Measurements from ENCODE around the gene CNOT11.

Gene CNOT11

DNA sequence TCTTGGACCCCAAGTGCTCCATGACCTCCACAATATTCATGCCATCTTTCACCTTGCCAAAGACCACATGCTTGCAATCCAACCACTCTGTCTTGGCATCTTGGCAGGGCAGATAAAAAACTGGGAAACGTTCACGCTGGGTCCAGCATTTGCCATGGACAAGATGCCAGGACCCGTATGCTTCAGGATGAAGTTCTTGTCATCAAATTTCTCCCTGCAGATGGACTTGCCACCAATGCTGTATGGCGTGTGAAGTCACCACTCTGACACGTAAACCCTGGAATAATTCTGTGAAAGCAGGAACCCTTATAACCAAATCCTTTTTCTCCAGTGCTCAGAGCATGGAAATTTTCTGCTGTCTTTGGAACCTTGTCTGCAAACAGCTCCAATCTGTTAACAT, 21.5 kb downstream of the CNOT11 start:
- no peak for DNase-seq

- DNase-seq: no peak
Measured at GRCh38 chr2:101277111-101277510, 24.4 kb downstream of the CNOT11 start.

DNA sequence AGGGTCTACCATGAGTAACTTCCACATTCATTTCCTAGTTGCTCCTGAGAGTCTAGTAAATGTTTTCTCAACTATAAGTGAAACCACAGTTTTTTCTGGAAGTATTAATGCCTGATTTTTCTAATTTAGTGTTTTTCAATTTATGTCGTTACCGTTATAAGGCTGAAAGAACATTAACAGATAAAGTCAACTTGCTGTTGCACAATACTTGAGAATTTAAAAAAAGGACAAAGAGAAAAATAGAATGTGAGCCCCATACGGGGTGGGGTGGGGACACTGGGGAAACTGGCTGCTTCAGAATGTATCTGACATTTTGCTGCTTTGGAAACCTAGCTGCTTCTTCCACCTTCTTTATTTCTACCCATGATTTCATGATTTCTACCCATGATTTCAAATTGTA, 26.2 kb downstream of the CNOT11 start:
- DNase-seq: no peak

DNA sequence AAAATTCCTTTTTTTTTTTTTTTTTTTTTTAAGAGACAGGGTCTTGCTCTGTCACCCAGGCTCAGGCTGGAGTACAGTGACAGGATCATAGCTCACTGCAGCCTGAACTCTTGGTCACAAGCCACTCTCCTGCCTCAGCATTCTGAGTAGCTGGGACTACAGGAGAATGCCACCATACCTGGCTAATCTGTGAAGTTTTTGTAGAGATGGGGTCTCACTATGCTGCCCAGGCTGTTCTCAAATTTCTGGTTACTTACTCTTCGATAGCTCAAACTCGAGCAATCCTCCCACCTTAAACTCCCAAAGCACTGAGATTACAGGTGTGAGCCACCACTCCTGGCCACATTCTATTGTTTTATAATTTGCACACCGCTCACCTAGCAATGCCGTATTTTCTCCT, 28.8 kb downstream of the CNOT11 start:
- DNase-seq: no peak

GRCh38 chr2:101282980-101283379, 30.3 kb downstream of the CNOT11 start:
- DNase-seq: no peak

DNA sequence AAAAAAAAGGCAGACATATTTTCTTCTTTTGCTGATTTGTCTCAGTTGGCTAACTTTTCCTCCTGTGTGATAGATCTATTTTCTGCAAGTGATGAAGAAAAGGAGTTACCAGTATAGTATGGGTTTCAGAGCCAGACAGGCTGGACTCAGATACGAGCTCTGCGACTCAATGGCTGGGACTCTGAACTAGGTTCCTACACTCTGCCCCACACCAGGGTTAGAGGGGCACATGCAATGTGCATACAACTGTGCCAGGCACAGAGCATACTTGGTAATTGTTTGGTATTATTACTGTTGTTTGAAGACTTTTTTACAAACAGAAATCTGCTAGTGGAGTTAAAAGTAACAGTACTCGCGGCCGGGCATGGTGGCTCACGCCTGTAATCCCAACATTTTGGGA, 34.0 kb downstream of the CNOT11 start:
- no peak for DNase-seq

GRCh38 chr2:101287303-101287702, 34.6 kb downstream of the CNOT11 start:
- no peak for DNase-seq

- DNase-seq: no peak
Measured at GRCh38 chr2:101290711-101291110, 38.0 kb downstream of the CNOT11 start.

DNA sequence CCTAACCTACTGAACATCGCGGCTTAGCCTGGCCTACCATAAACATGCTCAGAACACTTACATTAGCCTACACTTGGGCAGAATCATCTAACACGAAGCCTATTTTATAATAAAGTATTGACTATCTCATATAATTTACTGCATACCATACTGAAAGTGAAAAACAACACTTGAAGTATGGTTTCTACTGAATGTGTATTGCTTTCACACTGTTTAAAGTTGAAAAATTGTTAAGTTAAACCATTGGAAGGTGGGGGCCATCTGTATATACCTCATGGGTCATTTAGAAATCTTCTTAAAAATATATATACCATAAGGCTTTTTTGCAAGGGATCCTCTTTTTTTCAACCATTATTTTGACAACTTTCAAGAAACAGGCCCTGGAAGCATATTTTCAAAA, 39.3 kb downstream of the CNOT11 start:
- no peak for DNase-seq

- DNase-seq: no peak
Measured at GRCh38 chr2:101293544-101293943, 40.9 kb downstream of the CNOT11 start.

DNA sequence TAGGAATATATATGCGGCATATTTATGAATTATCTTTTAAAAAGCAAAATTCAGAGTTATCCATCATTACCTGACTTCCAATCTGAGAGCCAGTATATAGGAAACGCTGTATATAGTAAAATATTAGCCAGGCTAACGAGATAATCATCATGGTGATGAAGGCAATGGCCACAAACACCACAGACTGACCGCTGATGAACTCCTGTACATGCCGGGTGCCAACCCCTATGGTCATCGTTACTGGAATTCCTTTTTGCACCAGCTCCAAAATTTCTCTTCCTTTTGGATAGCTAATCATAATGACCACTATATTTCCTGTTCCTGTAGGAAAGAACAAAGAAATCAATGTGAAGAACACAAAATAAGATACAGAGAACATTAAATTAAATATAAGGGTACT, 42.2 kb downstream of the CNOT11 start:
- DNase-seq: no peak

- DNase-seq: no peak
Measured at GRCh38 chr2:101295895-101296294, 43.2 kb downstream of the CNOT11 start.

- DNase-seq: no peak
Measured at GRCh38 chr2:101296371-101296770, 43.7 kb downstream of the CNOT11 start.

GRCh38 chr2:101297383-101297782, 44.7 kb downstream of the CNOT11 start:
- DNase-seq: no peak

GRCh38 chr2:101299604-101300003, 46.9 kb downstream of the CNOT11 start:
- DNase-seq: no peak

DNA sequence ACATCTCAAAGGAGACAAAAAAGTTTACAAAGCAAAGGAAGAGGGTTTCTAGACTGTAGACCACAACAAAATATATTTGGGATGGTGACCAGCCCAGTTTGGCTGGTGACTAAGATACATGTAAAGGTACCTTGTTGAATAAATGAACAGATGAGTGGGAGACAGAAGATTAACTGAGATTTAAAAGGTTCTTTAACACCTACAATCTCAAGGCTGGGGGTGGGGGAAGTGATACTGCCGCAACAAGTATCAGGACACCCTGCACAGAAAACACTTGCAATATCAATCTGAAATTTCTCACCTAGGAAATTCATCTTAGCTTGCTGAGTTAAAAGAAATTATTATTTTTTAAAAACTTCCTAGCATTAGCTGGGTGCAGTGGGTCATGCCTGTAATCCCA, 47.5 kb downstream of the CNOT11 start:
- DNase-seq: no peak

DNA sequence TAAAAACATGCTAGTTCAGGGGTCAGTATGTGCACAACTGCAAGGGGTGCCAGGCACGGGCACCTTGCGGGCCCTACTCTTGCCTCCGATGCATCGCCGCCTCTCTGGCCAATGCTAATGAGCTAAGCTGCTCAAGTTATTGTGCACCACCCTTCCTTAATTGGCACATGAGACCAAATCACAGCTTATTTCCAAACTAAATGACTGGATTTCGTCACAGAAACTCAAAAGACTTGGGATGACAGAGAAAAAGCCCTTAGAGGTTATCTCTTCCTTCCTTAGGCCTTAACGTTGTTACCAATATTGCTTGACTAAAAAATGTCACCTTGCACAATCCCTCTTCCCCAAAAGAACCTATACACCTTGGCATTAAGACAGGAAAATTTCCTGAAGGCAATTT, 48.1 kb downstream of the CNOT11 start:
- no peak for DNase-seq

GRCh38 chr2:101302016-101302415, 49.3 kb downstream of the CNOT11 start:
- DNase-seq: no peak

GRCh38 chr2:101303688-101304087, 51.0 kb downstream of the CNOT11 start:
- DNase-seq: no peak

- DNase-seq: no peak
Measured at GRCh38 chr2:101305035-101305434, 52.3 kb downstream of the CNOT11 start.

DNA sequence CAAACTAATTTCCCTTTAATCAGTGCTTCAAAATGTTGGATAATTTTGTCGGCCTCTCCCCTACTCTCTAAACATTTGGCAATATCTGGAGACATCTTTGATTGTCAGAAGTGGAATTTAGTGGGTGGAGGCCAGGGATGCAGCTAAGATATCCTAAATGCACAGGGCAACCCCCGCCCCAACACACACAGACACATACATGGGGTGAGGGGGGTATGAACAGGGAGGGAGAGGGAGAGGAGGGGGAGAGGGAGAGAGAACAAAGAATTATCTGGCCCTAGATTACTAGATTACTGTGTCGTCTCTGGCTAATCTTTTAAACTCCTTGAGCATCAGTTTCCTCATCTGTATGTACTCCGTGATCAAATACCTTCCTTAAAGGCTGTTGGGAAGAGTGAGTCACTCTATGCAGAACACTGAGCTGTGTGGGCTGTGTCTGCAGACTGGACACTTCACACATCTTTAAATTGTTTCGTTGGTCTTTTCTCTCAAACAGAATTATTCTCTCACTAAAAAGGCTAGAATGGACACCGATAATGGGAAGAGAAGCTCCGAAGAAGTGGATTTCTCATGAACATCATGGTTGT, 52.9 kb downstream of the CNOT11 start:
- DNase-seq: no peak

GRCh38 chr2:101306410-101306809, 53.7 kb downstream of the CNOT11 start:
- no peak for DNase-seq

GRCh38 chr2:101307503-101307902, 54.8 kb downstream of the CNOT11 start:
- peak; percentile 18 for DNase-seq

- no peak for DNase-seq
Measured at GRCh38 chr2:101307950-101308431, 55.3 kb downstream of the CNOT11 start.
